ENCODE measurements around the gene ZNF664. TPM values are rescaled to one million over a fixed set of nuclear protein-coding genes. Genes with fewer than 3 reads are reported as not detected.

Gene ZNF664
- total and polyA plus RNA-seq, 9 of the 15 experiments (the other 6 are each of a cell fraction or from before 2014, with no cell fraction given) = 3.3 to 101 (median 63.6) TPM

- TF ChIP-seq, protein P1, sequence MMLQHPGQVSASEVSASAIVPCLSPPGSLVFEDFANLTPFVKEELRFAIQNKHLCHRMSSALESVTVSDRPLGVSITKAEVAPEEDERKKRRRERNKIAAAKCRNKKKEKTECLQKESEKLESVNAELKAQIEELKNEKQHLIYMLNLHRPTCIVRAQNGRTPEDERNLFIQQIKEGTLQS (IDR thresholded peaks at IDR 0.05) = no peak
- TF ChIP-seq, protein P1 (CRISPR knock-in tag; conservative IDR thresholded peaks at IDR 0.05) = no peak
- no peak for TF ChIP-seq NELFE (IDR thresholded peaks at IDR 0.05; ENCODE audit: insufficient read depth, insufficient read length)
- no peak for TF ChIP-seq NR3C1 (CRISPR knock-in tag; IDR thresholded peaks at IDR 0.05)
- no peak for TF ChIP-seq GTF2A2 (tag; IDR thresholded peaks at IDR 0.05)
- no peak for TF ChIP-seq POLR2B (IDR thresholded peaks at IDR 0.05; ENCODE audit: low read depth, partially characterized antibody)
- TF ChIP-seq, protein P2, sequence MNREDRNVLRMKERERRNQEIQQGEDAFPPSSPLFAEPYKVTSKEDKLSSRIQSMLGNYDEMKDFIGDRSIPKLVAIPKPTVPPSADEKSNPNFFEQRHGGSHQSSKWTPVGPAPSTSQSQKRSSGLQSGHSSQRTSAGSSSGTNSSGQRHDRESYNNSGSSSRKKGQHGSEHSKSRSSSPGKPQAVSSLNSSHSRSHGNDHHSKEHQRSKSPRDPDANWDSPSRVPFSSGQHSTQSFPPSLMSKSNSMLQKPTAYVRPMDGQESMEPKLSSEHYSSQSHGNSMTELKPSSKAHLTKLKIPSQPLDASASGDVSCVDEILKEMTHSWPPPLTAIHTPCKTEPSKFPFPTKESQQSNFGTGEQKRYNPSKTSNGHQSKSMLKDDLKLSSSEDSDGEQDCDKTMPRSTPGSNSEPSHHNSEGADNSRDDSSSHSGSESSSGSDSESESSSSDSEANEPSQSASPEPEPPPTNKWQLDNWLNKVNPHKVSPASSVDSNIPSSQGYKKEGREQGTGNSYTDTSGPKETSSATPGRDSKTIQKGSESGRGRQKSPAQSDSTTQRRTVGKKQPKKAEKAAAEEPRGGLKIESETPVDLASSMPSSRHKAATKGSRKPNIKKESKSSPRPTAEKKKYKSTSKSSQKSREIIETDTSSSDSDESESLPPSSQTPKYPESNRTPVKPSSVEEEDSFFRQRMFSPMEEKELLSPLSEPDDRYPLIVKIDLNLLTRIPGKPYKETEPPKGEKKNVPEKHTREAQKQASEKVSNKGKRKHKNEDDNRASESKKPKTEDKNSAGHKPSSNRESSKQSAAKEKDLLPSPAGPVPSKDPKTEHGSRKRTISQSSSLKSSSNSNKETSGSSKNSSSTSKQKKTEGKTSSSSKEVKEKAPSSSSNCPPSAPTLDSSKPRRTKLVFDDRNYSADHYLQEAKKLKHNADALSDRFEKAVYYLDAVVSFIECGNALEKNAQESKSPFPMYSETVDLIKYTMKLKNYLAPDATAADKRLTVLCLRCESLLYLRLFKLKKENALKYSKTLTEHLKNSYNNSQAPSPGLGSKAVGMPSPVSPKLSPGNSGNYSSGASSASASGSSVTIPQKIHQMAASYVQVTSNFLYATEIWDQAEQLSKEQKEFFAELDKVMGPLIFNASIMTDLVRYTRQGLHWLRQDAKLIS (CRISPR knock-in tag; IDR thresholded peaks at IDR 0.05) = no peak
- peak; percentile 78; the same call in 1 of the 2 replicates for TF ChIP-seq ZBTB17 (CRISPR knock-in tag; IDR thresholded peaks at IDR 0.05)
- no peak for TF ChIP-seq SRSF1 (IDR thresholded peaks at IDR 0.05; ENCODE audit: low read depth, low read length)
- peak; percentile 15; the same call in 1 of the 2 replicates for TF ChIP-seq ZNF197 (CRISPR knock-in tag; IDR thresholded peaks at IDR 0.05; ENCODE audit: low read depth)
- 0 out of 2 replicates have a peak, but pooled peaks have one; percentile 18 for TF ChIP-seq STAT5A (IDR thresholded peaks at IDR 0.05; ENCODE audit: borderline replicate concordance, low read length)
- TF ChIP-seq ZNF253 (CRISPR knock-in tag; conservative IDR thresholded peaks at IDR 0.05) = no peak
- 0 out of 2 replicates have a peak, but pooled peaks have one; percentile 21 for TF ChIP-seq DEAF1 (CRISPR knock-in tag; IDR thresholded peaks at IDR 0.05)
- TF ChIP-seq ZNF583 (CRISPR knock-in tag; IDR thresholded peaks at IDR 0.05) = 0 out of 2 replicates have a peak, but pooled peaks have one; percentile 28
- no peak for TF ChIP-seq ZNF75A (CRISPR knock-in tag; IDR thresholded peaks at IDR 0.05)
- TF ChIP-seq, protein P3, sequence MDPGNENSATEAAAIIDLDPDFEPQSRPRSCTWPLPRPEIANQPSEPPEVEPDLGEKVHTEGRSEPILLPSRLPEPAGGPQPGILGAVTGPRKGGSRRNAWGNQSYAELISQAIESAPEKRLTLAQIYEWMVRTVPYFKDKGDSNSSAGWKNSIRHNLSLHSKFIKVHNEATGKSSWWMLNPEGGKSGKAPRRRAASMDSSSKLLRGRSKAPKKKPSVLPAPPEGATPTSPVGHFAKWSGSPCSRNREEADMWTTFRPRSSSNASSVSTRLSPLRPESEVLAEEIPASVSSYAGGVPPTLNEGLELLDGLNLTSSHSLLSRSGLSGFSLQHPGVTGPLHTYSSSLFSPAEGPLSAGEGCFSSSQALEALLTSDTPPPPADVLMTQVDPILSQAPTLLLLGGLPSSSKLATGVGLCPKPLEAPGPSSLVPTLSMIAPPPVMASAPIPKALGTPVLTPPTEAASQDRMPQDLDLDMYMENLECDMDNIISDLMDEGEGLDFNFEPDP (CRISPR knock-in tag; IDR thresholded peaks at IDR 0.05) = no peak
- TF ChIP-seq, protein P4, sequence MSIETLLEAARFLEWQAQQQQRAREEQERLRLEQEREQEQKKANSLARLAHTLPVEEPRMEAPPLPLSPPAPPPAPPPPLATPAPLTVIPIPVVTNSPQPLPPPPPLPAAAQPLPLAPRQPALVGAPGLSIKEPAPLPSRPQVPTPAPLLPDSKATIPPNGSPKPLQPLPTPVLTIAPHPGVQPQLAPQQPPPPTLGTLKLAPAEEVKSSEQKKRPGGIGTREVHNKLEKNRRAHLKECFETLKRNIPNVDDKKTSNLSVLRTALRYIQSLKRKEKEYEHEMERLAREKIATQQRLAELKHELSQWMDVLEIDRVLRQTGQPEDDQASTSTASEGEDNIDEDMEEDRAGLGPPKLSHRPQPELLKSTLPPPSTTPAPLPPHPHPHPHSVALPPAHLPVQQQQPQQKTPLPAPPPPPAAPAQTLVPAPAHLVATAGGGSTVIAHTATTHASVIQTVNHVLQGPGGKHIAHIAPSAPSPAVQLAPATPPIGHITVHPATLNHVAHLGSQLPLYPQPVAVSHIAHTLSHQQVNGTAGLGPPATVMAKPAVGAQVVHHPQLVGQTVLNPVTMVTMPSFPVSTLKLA (conservative IDR thresholded peaks at IDR 0.05) = no peak
- no peak for TF ChIP-seq LARP7 (IDR thresholded peaks at IDR 0.05)
These were observed 25.5 kb downstream of the ZNF664 start (continued) for GRCh38 chr12:123998344-123998990.
